Measurements from ENCODE around the gene MERTK.
A peak's percentile ranks its signal among the peaks of the same experiment; 100 is the strongest.
"Not testable (repeated sequence)": the region's sequence is repeated elsewhere in the genome, so short reads cannot be mapped to it uniquely, and the experiment has no call there.

MERTK gene

GRCh38 chr2:112047537-112048235, 149.3 kb downstream of the MERTK start:
- no peak for DNase-seq (ENCODE audit: low spot score)

- DNase-seq (ENCODE audit: low spot score), result no peak
Measured at GRCh38 chr2:112048236-112048592, 149.8 kb downstream of the MERTK start.

GRCh38 chr2:112048887-112049286, 150.5 kb downstream of the MERTK start:
- DNase-seq (ENCODE audit: low spot score), result no peak

DNA sequence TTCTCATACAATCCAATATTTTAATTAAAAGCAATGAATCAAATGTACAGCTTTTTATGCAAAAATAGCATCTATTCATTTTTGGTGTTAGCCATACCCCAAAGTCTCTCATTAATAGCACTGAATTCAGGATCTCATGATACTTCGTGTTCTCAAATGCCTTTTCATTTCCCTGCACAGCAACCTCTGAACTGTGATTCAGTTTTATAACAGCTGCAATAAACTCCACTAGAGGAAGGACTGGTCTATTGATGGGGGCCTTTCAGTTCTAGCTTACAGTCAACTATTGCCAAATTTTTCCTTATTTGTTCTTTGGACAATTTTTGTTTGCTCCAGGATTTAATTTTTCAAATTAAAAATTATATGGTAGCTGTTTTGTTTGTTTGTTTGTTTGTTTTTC, 151.9 kb downstream of the MERTK start:
- DNase-seq (ENCODE audit: low spot score), result no peak

GRCh38 chr2:112053917-112054846, 155.8 kb downstream of the MERTK start:
- peak; percentile 84 for DNase-seq (ENCODE audit: low spot score)

- peak; percentile 81 for DNase-seq (ENCODE audit: low spot score)
Measured at GRCh38 chr2:112054847-112055729, 156.7 kb downstream of the MERTK start, which contains the start of gene TMEM87B. TMEM87B (plus strand) TSS chr2:112055269; CDS start chr2:112055592, 323 bp downstream.

DNA sequence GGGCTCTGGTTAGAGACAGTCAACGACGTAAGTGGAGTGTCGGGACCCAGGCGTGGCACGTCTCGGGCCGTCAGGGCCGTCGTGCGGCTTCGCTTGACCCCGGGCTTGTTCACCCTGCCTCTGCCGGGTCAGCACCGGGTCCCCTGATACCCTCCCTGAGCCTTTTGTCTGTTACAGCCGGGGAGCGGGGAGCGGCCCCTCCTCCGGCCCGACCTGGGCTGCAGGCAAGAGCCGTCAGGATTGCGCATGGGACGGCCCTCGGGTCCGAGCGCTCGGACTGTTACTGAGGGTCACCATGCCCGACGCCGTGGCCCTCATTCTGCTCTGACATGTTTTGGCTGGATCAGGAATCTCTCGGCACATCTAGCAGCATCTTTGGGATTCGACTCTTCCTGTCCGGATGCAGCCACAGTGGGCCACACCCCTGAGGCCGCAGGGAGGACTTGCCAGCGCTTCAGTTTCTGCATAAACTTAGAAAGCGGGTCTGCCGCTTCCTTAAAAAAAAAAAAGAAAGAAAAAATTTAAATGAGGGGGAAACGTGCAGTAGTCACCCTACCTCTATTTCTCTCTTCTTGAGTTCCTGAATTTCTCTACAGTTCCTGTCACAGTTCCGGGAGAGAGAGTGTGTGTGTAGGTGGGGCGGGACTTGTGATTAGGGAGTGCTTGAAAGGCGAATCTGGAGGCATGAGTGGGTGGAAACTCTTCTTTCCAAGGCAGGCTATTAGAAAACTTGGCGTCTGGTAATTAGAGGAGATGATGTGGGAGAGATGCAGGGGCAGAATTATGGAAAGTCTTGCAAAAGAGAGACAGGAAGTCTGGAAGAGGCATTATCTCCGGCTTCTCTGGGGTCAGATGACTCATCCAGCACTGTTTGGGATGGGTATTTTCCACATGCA, 157.6 kb downstream of the MERTK start:
- DNase-seq (ENCODE audit: low spot score), result peak; percentile 48

DNA sequence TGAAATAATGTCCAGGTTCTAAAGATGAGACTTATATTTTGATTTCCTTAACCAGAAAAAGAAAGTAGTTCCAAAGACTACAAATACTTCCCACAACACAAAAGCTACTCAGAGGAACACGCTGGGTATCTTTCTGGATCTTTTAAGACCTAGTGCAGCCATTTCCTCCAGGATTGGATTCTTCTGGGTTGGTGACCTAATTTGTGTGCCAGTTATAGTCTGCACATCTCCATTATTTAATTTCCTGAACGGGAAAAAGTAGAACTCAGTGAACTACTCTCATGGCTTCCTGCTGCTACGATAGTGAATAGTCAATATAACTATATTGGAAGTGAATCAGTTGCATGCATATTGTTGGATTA, 158.2 kb downstream of the MERTK start:
- no peak for DNase-seq (ENCODE audit: low spot score)

GRCh38 chr2:112059671-112060070, 161.3 kb downstream of the MERTK start:
- DNase-seq (ENCODE audit: low spot score), result no peak

GRCh38 chr2:112061299-112061698, 162.9 kb downstream of the MERTK start:
- no peak for DNase-seq (ENCODE audit: low spot score)

DNA sequence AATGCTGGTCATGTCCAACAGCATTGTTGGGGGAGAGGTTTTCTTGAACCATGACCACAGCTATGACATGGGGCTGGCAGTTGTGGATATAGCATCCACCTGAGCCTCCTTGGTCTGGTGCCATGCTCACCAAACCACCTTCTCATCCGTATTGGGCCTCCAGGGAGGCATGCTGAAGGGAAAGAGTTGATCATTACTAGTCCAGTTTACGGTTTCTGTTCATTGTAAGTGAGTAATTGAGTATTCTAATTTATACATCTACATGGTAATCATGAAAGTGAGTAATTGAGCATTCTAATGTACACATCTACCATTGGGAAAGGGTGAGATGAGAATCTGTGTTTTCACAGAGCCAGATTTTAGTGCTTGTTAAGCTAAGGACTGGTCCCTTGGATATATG, 163.4 kb downstream of the MERTK start:
- DNase-seq (ENCODE audit: low spot score), result no peak

DNA sequence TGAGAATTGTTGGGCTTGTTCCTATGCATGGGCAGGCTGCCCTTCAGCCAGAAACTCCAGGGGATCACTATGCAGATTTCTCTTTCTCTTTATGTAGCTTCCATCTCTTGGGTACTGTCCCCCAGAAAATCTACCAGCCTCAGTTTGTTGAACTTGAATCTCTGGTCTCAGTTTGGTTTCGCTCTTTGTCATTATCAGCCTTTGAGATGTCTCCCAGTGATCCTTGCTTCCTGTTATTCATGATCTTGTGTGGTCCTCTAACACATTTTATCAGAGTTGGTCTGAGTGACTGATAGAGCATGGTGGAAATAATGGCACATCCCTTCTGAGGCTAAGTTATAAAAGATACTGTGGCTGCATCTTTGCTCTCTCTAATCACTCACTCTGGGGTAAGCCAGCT, 164.5 kb downstream of the MERTK start:
- DNase-seq (ENCODE audit: low spot score), result no peak

DNA sequence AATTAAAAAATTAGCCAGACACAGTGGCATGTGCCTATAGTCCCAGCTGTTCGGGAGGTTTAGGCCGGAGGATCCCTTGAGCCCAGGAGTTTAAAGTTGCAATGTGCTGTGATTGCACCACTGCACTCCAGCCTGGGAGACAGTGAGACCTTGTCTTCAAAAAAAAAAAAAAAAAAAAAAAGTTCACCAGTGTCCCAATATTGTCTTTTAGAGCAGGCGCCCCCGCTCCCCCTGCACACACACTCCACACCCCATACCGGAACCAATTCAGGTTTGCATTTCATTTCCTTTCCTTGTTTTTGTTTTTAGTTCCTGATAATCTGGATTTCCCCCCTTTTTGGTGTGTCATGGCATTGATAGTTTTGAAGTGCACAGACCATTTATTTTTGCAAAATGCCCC, 167.1 kb downstream of the MERTK start:
- no peak for DNase-seq (ENCODE audit: low spot score)

GRCh38 chr2:112065966-112066365, 167.6 kb downstream of the MERTK start:
- DNase-seq (ENCODE audit: low spot score), result no peak

DNA sequence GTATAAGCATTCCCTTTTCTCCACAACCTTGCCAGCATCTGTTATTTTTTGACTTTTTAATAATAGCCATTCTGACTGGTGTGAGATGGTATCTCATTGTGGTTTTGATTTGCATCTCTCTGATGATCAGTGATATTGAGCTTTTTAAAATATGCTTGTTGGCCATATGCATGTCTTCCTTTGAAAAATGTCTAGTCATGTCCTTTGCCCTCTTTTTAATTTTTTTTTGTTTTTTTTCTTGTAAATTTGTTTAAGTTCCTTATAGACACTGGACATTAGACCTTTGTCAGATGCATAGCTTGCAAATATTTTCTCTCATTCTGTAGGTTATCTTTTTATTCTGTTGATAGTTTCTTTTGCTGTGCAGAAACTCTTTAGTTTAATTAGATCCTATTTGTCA, 171.4 kb downstream of the MERTK start:
- DNase-seq (ENCODE audit: low spot score), result not testable (repeated sequence)

DNA sequence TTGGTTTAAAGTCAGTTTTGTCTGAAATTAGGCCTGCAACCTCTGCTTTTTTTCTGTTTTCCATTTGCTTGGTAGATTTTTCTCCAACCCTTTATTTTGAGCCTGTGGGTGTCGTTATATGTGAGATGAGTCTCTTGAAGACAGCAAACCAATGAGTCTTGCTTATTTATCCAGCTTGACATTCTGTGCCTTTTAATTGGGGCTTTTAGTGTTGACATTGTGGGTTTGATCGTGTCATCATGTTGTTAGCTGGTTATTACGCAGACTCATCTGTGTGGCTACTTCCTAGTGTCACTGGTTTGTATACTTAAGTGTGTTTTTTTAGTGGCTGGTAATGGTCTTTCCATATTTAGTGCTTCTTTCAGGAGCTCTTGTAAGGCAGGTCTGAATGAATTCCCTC, 175.5 kb downstream of the MERTK start:
- DNase-seq (ENCODE audit: low spot score), result no peak

GRCh38 chr2:112074506-112074905, 176.1 kb downstream of the MERTK start:
- no peak for DNase-seq (ENCODE audit: low spot score)

GRCh38 chr2:112075490-112076260, 177.3 kb downstream of the MERTK start:
- no peak for DNase-seq (ENCODE audit: low spot score)

GRCh38 chr2:112077814-112078213, 179.4 kb downstream of the MERTK start:
- no peak for DNase-seq (ENCODE audit: low spot score)
